IMR-90 (cell line): Measurements from ENCODE around the gene PBXIP1. TPM values are rescaled to one million over a fixed set of nuclear protein-coding genes. Genes with fewer than 3 reads are reported as not detected.

Source experiments
- ATAC-seq: fragments of 200-7000 bp; cut with Tn5 transposase; 2 replicates; pipeline ENCODE4 v1.9.1; 2020; ENCODE audit warnings: low read depth, mild to moderate bottlenecking, moderate library complexity
- BruUV-seq: library from RNA; stranded (reverse); fragments of 400-500 nt; replicated peaks from 2 replicates; lab custom pipeline; 2021; lab: Mats Ljungman, UMichigan
- CTCF ChIA-PET: fragments of 300-600 bp; formaldehyde crosslinking; extraction: SDS; loops from one replicate; lab custom pipeline; 2021; ENCODE audit warnings: antibody characterized with exemption; lab: Yijun Ruan, JAX
- POLR2A ChIA-PET: fragments of 300-600 bp; sonication (Branson Sonifier 250); formaldehyde crosslinking; loops from one replicate; lab custom pipeline; 2022; ENCODE audit warnings: antibody characterized with exemption; ENCODE audit not compliant: unreplicated experiment; lab: Charles Lee
- DNase-seq: peaks from one replicate; pipeline ENCODE4 v3.0.0; 2013
- H2AFZ ChIP-seq: replicated peaks from 2 replicates; pipeline ENCODE3; 2013; ENCODE audit warnings: low read length, mild to moderate bottlenecking; ENCODE audit not compliant: poor library complexity
- H2AK5ac ChIP-seq: 2 replicates; pipeline ENCODE4 v1.6.1; 2013; ENCODE audit warnings: low read depth, low read length, inconsistent platforms
- H2AK9ac ChIP-seq: replicated peaks from 2 replicates; pipeline ENCODE3; 2013; ENCODE audit warnings: mild to moderate bottlenecking, low read depth, low read length, moderate library complexity; ENCODE audit not compliant: poor library complexity
- H2BK120ac ChIP-seq: 2 replicates; pipeline ENCODE4 v1.6.1; 2013; ENCODE audit warnings: low read depth, low read length, inconsistent platforms
- H2BK15ac ChIP-seq: 3 replicates; pipeline ENCODE4 v1.6.1; 2013; ENCODE audit warnings: low read depth, low read length, inconsistent platforms
- H2BK20ac ChIP-seq: 2 replicates; pipeline ENCODE4 v1.6.1; 2013; ENCODE audit warnings: low read depth, mild to moderate bottlenecking, inconsistent platforms, low read length, moderate library complexity
- H2BK5ac ChIP-seq: 2 replicates; pipeline ENCODE4 v1.6.1; 2013; ENCODE audit warnings: mild to moderate bottlenecking, low read depth, low read length, inconsistent platforms; ENCODE audit not compliant: poor library complexity, severe bottlenecking
- H3K14ac ChIP-seq: replicated peaks from 2 replicates; pipeline ENCODE4 v1.6.1; 2013; ENCODE audit warnings: low read depth, low read length, inconsistent platforms
- H3K18ac ChIP-seq: 2 replicates; pipeline ENCODE4 v1.6.1; 2013; ENCODE audit warnings: low read depth, low read length, control low read depth
- H3K23ac ChIP-seq: 2 replicates; pipeline ENCODE4 v1.6.1; 2013; ENCODE audit warnings: low read depth, low read length, inconsistent platforms
- H3K27ac ChIP-seq: 2 replicates; pipeline ENCODE4 v1.5.1; 2013; ENCODE audit warnings: mild to moderate bottlenecking, control low read depth, low read length; ENCODE audit not compliant: insufficient read depth
- H3K27me3 ChIP-seq: 2 replicates; pipeline ENCODE4 v1.6.1; 2013; ENCODE audit warnings: low read length; ENCODE audit not compliant: control insufficient read depth, insufficient read depth
- H3K36me3 ChIP-seq: 2 replicates; pipeline ENCODE4 v1.6.1; 2013; ENCODE audit warnings: low read length, mixed read lengths; ENCODE audit not compliant: control insufficient read depth, insufficient read depth
- H3K4ac ChIP-seq: 2 replicates; pipeline ENCODE4 v1.6.1; 2013; ENCODE audit warnings: low read depth, low read length, inconsistent platforms
- H3K4me1 ChIP-seq: 2 replicates; pipeline ENCODE4 v1.6.1; 2013; ENCODE audit warnings: low read length, mixed read lengths; ENCODE audit not compliant: control insufficient read depth, insufficient read depth
- H3K4me2 ChIP-seq: 2 replicates; pipeline ENCODE4 v1.6.1; 2013; ENCODE audit warnings: low read depth, mild to moderate bottlenecking, control low read depth, low read length, moderate library complexity
- H3K4me3 ChIP-seq: 2 replicates; pipeline ENCODE4 v1.5.1; 2013; ENCODE audit warnings: low read depth, mild to moderate bottlenecking, control low read depth, low read length, moderate library complexity; ENCODE audit not compliant: insufficient read depth
- H3K56ac ChIP-seq: 2 replicates; pipeline ENCODE4 v1.6.1; 2013; ENCODE audit warnings: low read length, inconsistent platforms; ENCODE audit not compliant: insufficient read depth; ENCODE audit errors: extremely low read depth
- H3K79me1 ChIP-seq, 2 experiments: 2 replicates each; pipeline ENCODE4 v1.6.1; 2013; ENCODE audit warnings: low read length in 2 of 2, inconsistent platforms in 1 of 2, low read depth in 1 of 2
- H3K9ac ChIP-seq: 2 replicates; pipeline ENCODE4 v1.6.1; 2013; ENCODE audit warnings: low read depth, low read length, control low read depth
- H3K9me1 ChIP-seq: 2 replicates; pipeline ENCODE4 v1.6.1; 2013; ENCODE audit warnings: low read length, inconsistent platforms; ENCODE audit not compliant: insufficient read depth
- H3K9me3 ChIP-seq: 2 replicates; pipeline ENCODE4 v1.6.1; 2013; ENCODE audit warnings: low read length; ENCODE audit not compliant: control insufficient read depth, insufficient read depth
- H4K20me1 ChIP-seq: 2 replicates; pipeline ENCODE4 v1.6.1; 2013; ENCODE audit warnings: low read length, inconsistent platforms; ENCODE audit not compliant: insufficient read depth
- H4K5ac ChIP-seq: 2 replicates; pipeline ENCODE4 v1.6.1; 2013; ENCODE audit warnings: mild to moderate bottlenecking, low read depth, low read length, control low read depth
- H4K8ac ChIP-seq, 2 experiments: 2 replicates each; pipeline ENCODE4 v1.6.1; 2013; ENCODE audit warnings: low read depth in 2 of 2, low read length in 2 of 2, control low read depth in 1 of 2, inconsistent platforms in 1 of 2
- H4K91ac ChIP-seq: 2 replicates; pipeline ENCODE4 v1.6.1; 2013; ENCODE audit warnings: low read depth, low read length, inconsistent platforms; ENCODE audit not compliant: insufficient read depth
- BHLHE40 ChIP-seq: fragments of 150-350 bp; IDR thresholded peaks from 2 replicates; pipeline ENCODE4 v1.6.1; 2016; ENCODE audit warnings: mild to moderate bottlenecking, low read depth, low read length
- CEBPB ChIP-seq: IDR thresholded peaks from 2 replicates; pipeline ENCODE4 v1.6.1; 2012; ENCODE audit warnings: low read depth, low read length, improper control_type of control experiment
- CHD1 ChIP-seq: IDR thresholded peaks from 2 replicates; pipeline ENCODE4 v1.6.1; 2012; ENCODE audit warnings: low read depth, low read length, improper control_type of control experiment
- CTCF ChIP-seq: conservative IDR thresholded peaks from 2 replicates; pipeline ENCODE4 v1.5.1; 2012; ENCODE audit warnings: mild to moderate bottlenecking, low read depth, low read length, improper control_type of control experiment
- ELK1 ChIP-seq: fragments of 150-350 bp; IDR thresholded peaks from 2 replicates; pipeline ENCODE4 v1.6.1; 2016; ENCODE audit warnings: low read depth, mild to moderate bottlenecking, low read length, moderate library complexity, borderline replicate concordance
- MAFK ChIP-seq: IDR thresholded peaks from 2 replicates; pipeline ENCODE4 v1.6.1; 2012; ENCODE audit warnings: low read depth, low read length, improper control_type of control experiment
- MAZ ChIP-seq: IDR thresholded peaks from 2 replicates; pipeline ENCODE4 v1.6.1; 2012; ENCODE audit warnings: low read depth, mild to moderate bottlenecking, low read length, improper control_type of control experiment, moderate library complexity, borderline replicate concordance
- NFE2L2 ChIP-seq: fragments of 150-350 bp; IDR thresholded peaks from 2 replicates; pipeline ENCODE4 v1.6.1; 2016; ENCODE audit warnings: low read depth, mild to moderate bottlenecking, low read length
- POLR2A ChIP-seq: IDR thresholded peaks from 2 replicates; pipeline ENCODE4 v1.6.1; 2012; ENCODE audit warnings: mild to moderate bottlenecking, low read depth, low read length
- RAD21 ChIP-seq: IDR thresholded peaks from 2 replicates; pipeline ENCODE4 v1.6.1; 2012; ENCODE audit warnings: low read length, improper control_type of control experiment
- RCOR1 ChIP-seq: IDR thresholded peaks from 2 replicates; pipeline ENCODE4 v1.6.1; 2012; ENCODE audit warnings: mild to moderate bottlenecking, low read length, improper control_type of control experiment; ENCODE audit not compliant: insufficient replicate concordance
- RFX5 ChIP-seq: IDR thresholded peaks from 2 replicates; pipeline ENCODE4 v1.8.0; 2012; ENCODE audit warnings: low read depth, mild to moderate bottlenecking, low read length, moderate library complexity
- USF2 ChIP-seq: fragments of 150-350 bp; IDR thresholded peaks from 2 replicates; pipeline ENCODE4 v1.6.1; 2017; ENCODE audit warnings: mild to moderate bottlenecking, antibody characterized with exemption, low read length, low read depth
- WGBS, 2 experiments: methylation state at CpG; one replicate each; pipeline versions ENCODE4 v1.1.5 to v1.1.7; 2013; ENCODE audit warnings: missing lambda C conversion rate in 2 of 2; ENCODE audit not compliant: insufficient read length in 1 of 2; ENCODE audit errors: extremely low coverage in 2 of 2; 5-methylcytosine and 5-hydroxymethylcytosine counted together
- dilution Hi-C: fragments of 300-500 bp; cut with HindIII; formaldehyde crosslinking; loops from one replicate; pipeline ENCODE4 v1.14.3; 2018; ENCODE audit warnings: low sequenced_read_pairs; ENCODE audit not compliant: unreplicated experiment
- in situ Hi-C: fragments of 300-500 bp; cut with MboI; formaldehyde crosslinking; loops from 3 replicates; pipeline ENCODE4 v1.14.3; 2019; ENCODE audit warnings: low sequenced_read_pairs, inconsistent platforms, mixed read lengths
- intact Hi-C: fragments of 100-400 bp; cut with micrococcal nuclease; formaldehyde crosslinking; loops from 2 replicates; pipeline ENCODE4 v1.10.0; 2022
- polyA plus RNA-seq, 3 experiments: library from polyadenylated mRNA; depleted of rRNA; stranded (reverse); fragments of >200 nt; gene quantifications; 2 replicates each; pipeline ENCODE4 v1.2.3, GENCODE V29; 2012; ENCODE audit warnings: low replicate concordance in 1 of 3
- total RNA-seq: library from RNA; depleted of rRNA; stranded (reverse); fragments of >200 nt; gene quantifications from 2 replicates; pipeline ENCODE4 v1.2.3, GENCODE V29; 2012

The PBXIP1 gene
- total and polyA plus RNA-seq, 2 of the 4 experiments (the other 2 are of a cell fraction), result 28.3 to 44.2 TPM

- Histone ChIP-seq H4K5ac (no peak overlapping the region), H2BK15ac (no peak overlapping the region), H3K9me1 (peaks cover 10% of the 10 kb centered on the region), H3K9me3 (no peaks in the 10 kb centered on the region), H3K4me3 (no peak overlapping the region), H3K18ac (no peak overlapping the region), H3K56ac (no peak overlapping the region), H3K4me1 (peaks cover 4% of the 10 kb centered on the region; the same call in 1 of the 2 replicates), H2BK5ac (no peak overlapping the region), H4K20me1 (peaks cover 12% of the 10 kb centered on the region; the same call in 1 of the 2 replicates), H3K27ac (no peak overlapping the region), H2BK120ac (no peak overlapping the region), H3K27me3 (no peaks in the 10 kb centered on the region), H3K9ac (no peak overlapping the region), H4K91ac (no peak overlapping the region), H3K23ac (no peak overlapping the region), H3K4me2 (no peak overlapping the region), H3K14ac (no peak overlapping the region), H3K79me1 (peaks cover 18 to 53% of the 10 kb centered on the region in 2 experiments), H4K8ac (no peak overlapping the region), H2BK20ac (no peak overlapping the region), H3K4ac (no peak overlapping the region), H3K36me3 (peaks cover 28% of the 10 kb centered on the region), H2AFZ (peak overlapping the region; percentile 63), H2AK9ac (no peak overlapping the region), H2AK5ac (no peak overlapping the region)
- in situ Hi-C loops, result no loop called here
- intact Hi-C loops, result no loop called here
- no CpG with 5 or more reads among the region's 3 CpGs for WGBS, 2 experiments
- BruUV-seq, result no TSS peak
- DNase-seq (no peak), ATAC-seq (no peak)
- TF ChIP-seq USF2 (no peak), RCOR1 (no peak), RAD21 (no peak), MAFK (no peak), NFE2L2 (no peak), ELK1 (no peak), RFX5 (no peak), CTCF (no peak), POLR2A (no peak), CHD1 (no peak), BHLHE40 (no peak), CEBPB (no peak), MAZ (no peak)
- dilution Hi-C loops, result no loop called here
- ChIA-PET POLR2A (no interaction called here), CTCF (no interaction called here)
Measured at GRCh38 chr1:154989195-154989860, 33.4 kb upstream of the PBXIP1 start.
